ENCODE data around the gene CACNA2D4. TPM values are rescaled to one million over a fixed set of nuclear protein-coding genes. Genes with fewer than 3 reads are reported as not detected.

The CACNA2D4 gene
- total and polyA plus RNA-seq, 2 of the 13 experiments (the other 11 are each of a cell fraction or from before 2014, with no cell fraction given) = 14.2 to 136 TPM

- TF ChIP-seq CEBPG (CRISPR knock-in tag; IDR thresholded peaks at IDR 0.05) (no peak), ZNF44 (CRISPR knock-in tag; IDR thresholded peaks at IDR 0.05) (0 out of 2 replicates have a peak, but pooled peaks have one; percentile 70), KDM2A (CRISPR knock-in tag; IDR thresholded peaks at IDR 0.05; ENCODE audit: borderline replicate concordance, low read depth) (peak; percentile 61; the same call in 1 of the 2 replicates), EP300 (IDR thresholded peaks at IDR 0.05; ENCODE audit: low read depth in 2 of 2, low read length in 2 of 2) (peak in 1 of 2 experiments; percentile 55; a peak in 1 of 4 replicates), EP300 (CRISPR knock-in tag; IDR thresholded peaks at IDR 0.05; ENCODE audit: borderline replicate concordance) (no peak), ARNTL (CRISPR knock-in tag; IDR thresholded peaks at IDR 0.05) (no peak), ZNF616 (CRISPR knock-in tag; IDR thresholded peaks at IDR 0.05; ENCODE audit: low read depth) (no peak), ELF3 (CRISPR knock-in tag; IDR thresholded peaks at IDR 0.05) (peak; percentile 71), YEATS4 (CRISPR knock-in tag; IDR thresholded peaks at IDR 0.05; ENCODE audit: borderline replicate concordance) (peak; percentile 50; the same call in 1 of the 2 replicates), ZMYM4 (CRISPR knock-in tag; IDR thresholded peaks at IDR 0.05) (peak; percentile 13; the same call in 1 of the 2 replicates), ZNF274 (CRISPR knock-in tag; IDR thresholded peaks at IDR 0.05) (0 out of 2 replicates have a peak, but pooled peaks have one; percentile 51), RBFOX2 (IDR thresholded peaks at IDR 0.05; ENCODE audit: low read depth, low read length) (peak; percentile 86), BCL6 (CRISPR knock-in tag; IDR thresholded peaks at IDR 0.05) (no peak), FOXK1 (CRISPR knock-in tag; IDR thresholded peaks at IDR 0.05; ENCODE audit: borderline replicate concordance, low read depth) (0 out of 2 replicates have a peak, but pooled peaks have one; percentile 8), HNRNPLL (IDR thresholded peaks at IDR 0.05; ENCODE audit: low read depth, low read length, poor library complexity, severe bottlenecking) (peak; percentile 31), SAP130 (CRISPR knock-in tag; IDR thresholded peaks at IDR 0.05; ENCODE audit: low read depth) (peak; percentile 75), SYNCRIP (IDR thresholded peaks at IDR 0.05; ENCODE audit: insufficient read depth, low read depth, low read length) (no peak), ZNF225 (CRISPR knock-in tag; IDR thresholded peaks at IDR 0.05) (no peak), LCORL (IDR thresholded peaks at IDR 0.05) (0 out of 2 replicates have a peak, but pooled peaks have one; percentile 8), LCORL (CRISPR knock-in tag; IDR thresholded peaks at IDR 0.05) (no peak; the same call in 1 of the 2 replicates), ZBTB7B (CRISPR knock-in tag; IDR thresholded peaks at IDR 0.05) (peak; percentile 49; the same call in 1 of the 2 replicates), PITX1 (CRISPR knock-in tag; IDR thresholded peaks at IDR 0.05) (no peak), SOX13 (IDR thresholded peaks at IDR 0.05) (no peak), SOX13 (CRISPR knock-in tag; conservative IDR thresholded peaks at IDR 0.05 in 1 of 2, IDR thresholded peaks at IDR 0.05 in 1 of 2) (peak in 1 of 2 experiments; percentile 17; a peak in 1 of 4 replicates)
- TF ChIP-seq, protein P1, sequence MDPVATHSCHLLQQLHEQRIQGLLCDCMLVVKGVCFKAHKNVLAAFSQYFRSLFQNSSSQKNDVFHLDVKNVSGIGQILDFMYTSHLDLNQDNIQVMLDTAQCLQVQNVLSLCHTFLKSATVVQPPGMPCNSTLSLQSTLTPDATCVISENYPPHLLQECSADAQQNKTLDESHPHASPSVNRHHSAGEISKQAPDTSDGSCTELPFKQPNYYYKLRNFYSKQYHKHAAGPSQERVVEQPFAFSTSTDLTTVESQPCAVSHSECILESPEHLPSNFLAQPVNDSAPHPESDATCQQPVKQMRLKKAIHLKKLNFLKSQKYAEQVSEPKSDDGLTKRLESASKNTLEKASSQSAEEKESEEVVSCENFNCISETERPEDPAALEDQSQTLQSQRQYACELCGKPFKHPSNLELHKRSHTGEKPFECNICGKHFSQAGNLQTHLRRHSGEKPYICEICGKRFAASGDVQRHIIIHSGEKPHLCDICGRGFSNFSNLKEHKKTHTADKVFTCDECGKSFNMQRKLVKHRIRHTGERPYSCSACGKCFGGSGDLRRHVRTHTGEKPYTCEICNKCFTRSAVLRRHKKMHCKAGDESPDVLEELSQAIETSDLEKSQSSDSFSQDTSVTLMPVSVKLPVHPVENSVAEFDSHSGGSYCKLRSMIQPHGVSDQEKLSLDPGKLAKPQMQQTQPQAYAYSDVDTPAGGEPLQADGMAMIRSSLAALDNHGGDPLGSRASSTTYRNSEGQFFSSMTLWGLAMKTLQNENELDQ (CRISPR knock-in tag; IDR thresholded peaks at IDR 0.05; ENCODE audit: borderline replicate concordance) = no peak
- TF ChIP-seq, protein P2, sequence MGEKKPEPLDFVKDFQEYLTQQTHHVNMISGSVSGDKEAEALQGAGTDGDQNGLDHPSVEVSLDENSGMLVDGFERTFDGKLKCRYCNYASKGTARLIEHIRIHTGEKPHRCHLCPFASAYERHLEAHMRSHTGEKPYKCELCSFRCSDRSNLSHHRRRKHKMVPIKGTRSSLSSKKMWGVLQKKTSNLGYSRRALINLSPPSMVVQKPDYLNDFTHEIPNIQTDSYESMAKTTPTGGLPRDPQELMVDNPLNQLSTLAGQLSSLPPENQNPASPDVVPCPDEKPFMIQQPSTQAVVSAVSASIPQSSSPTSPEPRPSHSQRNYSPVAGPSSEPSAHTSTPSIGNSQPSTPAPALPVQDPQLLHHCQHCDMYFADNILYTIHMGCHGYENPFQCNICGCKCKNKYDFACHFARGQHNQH (CRISPR knock-in tag; IDR thresholded peaks at IDR 0.05) = peak; percentile 38; the same call in 1 of the 2 replicates
These were observed 107.0 kb downstream of the CACNA2D4 start (continued) for GRCh38 chr12:1811281-1811947.
